Renal pelvis (tissue), 4 donors: ENCODE results near the gene KCNIP1. TPM values are rescaled to one million over a fixed set of nuclear protein-coding genes. Genes with fewer than 3 reads are reported as not detected.

Experiments used
- DNase-seq: peaks from one replicate; pipeline ENCODE4 v3.0.0-alpha.2; 2013
- polyA plus RNA-seq, 3 donors: library from polyadenylated mRNA; unstranded; fragments of 120-200 nt; gene quantifications; one replicate each; pipeline ENCODE4 v1.2.1, GENCODE V29; 2013; ENCODE audit not compliant: insufficient read length in 3 of 3

Gene KCNIP1
- polyA plus RNA-seq, 3 donors, result 9.9 to 12.1 (median 10.2) TPM

GRCh38 chr5:170562166-170562874 is 58.5 kb downstream of the KCNIP1 start:
- no peak for DNase-seq

- no peak for DNase-seq
These were observed 59.0 kb downstream of the KCNIP1 start for GRCh38 chr5:170562875-170563228.

- no peak for DNase-seq
These were observed 60.2 kb downstream of the KCNIP1 start for GRCh38 chr5:170563824-170564567.

- DNase-seq, result no peak
These were observed 61.3 kb downstream of the KCNIP1 start for GRCh38 chr5:170565072-170565471.

GRCh38 chr5:170569101-170569500 is 65.3 kb downstream of the KCNIP1 start:
- DNase-seq, result no peak

- no peak for DNase-seq
These were observed 66.7 kb downstream of the KCNIP1 start for GRCh38 chr5:170570476-170570875.

GRCh38 chr5:170571281-170571731 is 67.5 kb downstream of the KCNIP1 start:
- DNase-seq, result no peak

GRCh38 chr5:170571875-170572852 is 68.3 kb downstream of the KCNIP1 start:
- DNase-seq, result no peak

GRCh38 chr5:170573114-170573513 is 69.3 kb downstream of the KCNIP1 start:
- peak; percentile 58 for DNase-seq

- no peak for DNase-seq
These were observed 69.8 kb downstream of the KCNIP1 start for GRCh38 chr5:170573660-170574059.

GRCh38 chr5:170576602-170577535 is 73.0 kb downstream of the KCNIP1 start:
- DNase-seq, result no peak

- DNase-seq, result no peak
These were observed 75.8 kb downstream of the KCNIP1 start for GRCh38 chr5:170579601-170580000.

GRCh38 chr5:170581211-170581610 is 77.4 kb downstream of the KCNIP1 start:
- no peak for DNase-seq

- no peak for DNase-seq
These were observed 79.0 kb downstream of the KCNIP1 start for GRCh38 chr5:170582644-170583330.

- DNase-seq, result no peak
These were observed 80.2 kb downstream of the KCNIP1 start for GRCh38 chr5:170584003-170584402.

GRCh38 chr5:170584450-170585058 is 80.7 kb downstream of the KCNIP1 start:
- no peak for DNase-seq

- DNase-seq, result no peak
These were observed 81.6 kb downstream of the KCNIP1 start for GRCh38 chr5:170585273-170585948.

GRCh38 chr5:170587808-170588207 is 84.0 kb downstream of the KCNIP1 start:
- no peak for DNase-seq

- no peak for DNase-seq
These were observed 85.8 kb downstream of the KCNIP1 start for GRCh38 chr5:170589643-170590042.
